Progenitor cell of endocrine pancreas (in vitro differentiated cells): Measurements from ENCODE around the gene TIGD6. TPM values are rescaled to one million over a fixed set of nuclear protein-coding genes. Genes with fewer than 3 reads are reported as not detected.
A peak's percentile ranks its signal among the peaks of the same experiment; 100 is the strongest.

Experiments
- DNase-seq: peaks from one replicate; pipeline ENCODE4 v3.0.0; 2021; ENCODE audit warnings: low spot score; ENCODE audit not compliant: unreplicated experiment
- H3K27ac Mint-ChIP-seq: 2 replicates; pipeline ENCODE4 v1.8.0; 2021; ENCODE audit warnings: mild to moderate bottlenecking, moderate library complexity, mixed read lengths
- H3K27me3 Mint-ChIP-seq: 2 replicates; pipeline ENCODE4 v1.8.0; 2021; ENCODE audit warnings: mixed read lengths
- H3K36me3 Mint-ChIP-seq: 2 replicates; pipeline ENCODE4 v1.8.0; 2022; ENCODE audit warnings: mixed read lengths; ENCODE audit not compliant: insufficient read depth
- H3K4me1 Mint-ChIP-seq: 2 replicates; pipeline ENCODE4 v1.8.0; 2021; ENCODE audit warnings: low read depth, mixed read lengths
- H3K4me3 Mint-ChIP-seq: 2 replicates; pipeline ENCODE4 v1.8.0; 2021; ENCODE audit warnings: low read depth, mild to moderate bottlenecking, moderate library complexity, mixed read lengths
- H3K9me3 Mint-ChIP-seq: 2 replicates; pipeline ENCODE4 v1.8.0; 2021; ENCODE audit warnings: low read depth, mixed read lengths
- total RNA-seq: library from RNA; stranded (reverse); gene quantifications from 2 replicates; pipeline ENCODE4 v1.2.1, GENCODE V29; 2021
- TF ChIP-seq, protein P1 (sequence below): fragments of 200-600 bp; sonication (generic); IDR thresholded peaks from one replicate; pipeline ENCODE4 v1.5.0; 2021; ENCODE audit warnings: antibody characterized with exemption, mild to moderate bottlenecking; ENCODE audit not compliant: unreplicated experiment

The TIGD6 gene
- total RNA-seq, 1 donor from 2014 or later, result 4.2 TPM

DNA sequence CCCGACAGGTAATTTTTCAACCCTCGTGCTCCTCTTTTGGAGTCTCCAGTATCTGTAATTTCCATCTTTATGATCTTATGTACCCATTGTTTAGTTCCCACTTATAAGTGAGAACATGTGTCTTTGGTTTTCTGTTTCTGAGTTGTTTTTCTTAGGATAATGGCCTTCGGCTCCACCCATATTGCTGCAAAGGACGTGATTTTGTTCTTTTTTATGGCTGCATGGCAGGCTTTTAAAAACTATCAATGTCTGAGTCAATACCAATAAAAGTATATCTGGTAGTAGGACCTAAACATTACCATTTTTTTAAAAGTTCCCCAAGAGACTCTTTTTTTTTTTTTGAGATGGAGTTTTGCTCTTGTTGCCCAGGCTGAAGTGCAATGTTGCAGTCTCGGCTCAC, 43.8 kb downstream of the TIGD6 start:
- H3K9me3 Mint-ChIP-seq, result no peaks in the 10 kb centered on the region
- no peak overlapping the region for H3K4me3 Mint-ChIP-seq
- no peaks in the 10 kb centered on the region for H3K36me3 Mint-ChIP-seq
- TF ChIP-seq, protein P1, sequence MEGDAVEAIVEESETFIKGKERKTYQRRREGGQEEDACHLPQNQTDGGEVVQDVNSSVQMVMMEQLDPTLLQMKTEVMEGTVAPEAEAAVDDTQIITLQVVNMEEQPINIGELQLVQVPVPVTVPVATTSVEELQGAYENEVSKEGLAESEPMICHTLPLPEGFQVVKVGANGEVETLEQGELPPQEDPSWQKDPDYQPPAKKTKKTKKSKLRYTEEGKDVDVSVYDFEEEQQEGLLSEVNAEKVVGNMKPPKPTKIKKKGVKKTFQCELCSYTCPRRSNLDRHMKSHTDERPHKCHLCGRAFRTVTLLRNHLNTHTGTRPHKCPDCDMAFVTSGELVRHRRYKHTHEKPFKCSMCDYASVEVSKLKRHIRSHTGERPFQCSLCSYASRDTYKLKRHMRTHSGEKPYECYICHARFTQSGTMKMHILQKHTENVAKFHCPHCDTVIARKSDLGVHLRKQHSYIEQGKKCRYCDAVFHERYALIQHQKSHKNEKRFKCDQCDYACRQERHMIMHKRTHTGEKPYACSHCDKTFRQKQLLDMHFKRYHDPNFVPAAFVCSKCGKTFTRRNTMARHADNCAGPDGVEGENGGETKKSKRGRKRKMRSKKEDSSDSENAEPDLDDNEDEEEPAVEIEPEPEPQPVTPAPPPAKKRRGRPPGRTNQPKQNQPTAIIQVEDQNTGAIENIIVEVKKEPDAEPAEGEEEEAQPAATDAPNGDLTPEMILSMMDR, result no peak
- H3K27me3 Mint-ChIP-seq, result no peaks in the 10 kb centered on the region
- DNase-seq, result no peak
- H3K4me1 Mint-ChIP-seq, result peaks cover 10% of the 10 kb centered on the region
- no peak overlapping the region for H3K27ac Mint-ChIP-seq

- H3K4me3 Mint-ChIP-seq, result no peak overlapping the region
- DNase-seq, result no peak
- peaks cover 8% of the 10 kb centered on the region for H3K4me1 Mint-ChIP-seq
- H3K9me3 Mint-ChIP-seq, result no peaks in the 10 kb centered on the region
- H3K27me3 Mint-ChIP-seq, result no peaks in the 10 kb centered on the region
- H3K36me3 Mint-ChIP-seq, result no peaks in the 10 kb centered on the region
- TF ChIP-seq, protein P1, result no peak
- no peak overlapping the region for H3K27ac Mint-ChIP-seq
Observed at GRCh38 chr5:149954798-149955197, 45.7 kb downstream of the TIGD6 start.

DNA sequence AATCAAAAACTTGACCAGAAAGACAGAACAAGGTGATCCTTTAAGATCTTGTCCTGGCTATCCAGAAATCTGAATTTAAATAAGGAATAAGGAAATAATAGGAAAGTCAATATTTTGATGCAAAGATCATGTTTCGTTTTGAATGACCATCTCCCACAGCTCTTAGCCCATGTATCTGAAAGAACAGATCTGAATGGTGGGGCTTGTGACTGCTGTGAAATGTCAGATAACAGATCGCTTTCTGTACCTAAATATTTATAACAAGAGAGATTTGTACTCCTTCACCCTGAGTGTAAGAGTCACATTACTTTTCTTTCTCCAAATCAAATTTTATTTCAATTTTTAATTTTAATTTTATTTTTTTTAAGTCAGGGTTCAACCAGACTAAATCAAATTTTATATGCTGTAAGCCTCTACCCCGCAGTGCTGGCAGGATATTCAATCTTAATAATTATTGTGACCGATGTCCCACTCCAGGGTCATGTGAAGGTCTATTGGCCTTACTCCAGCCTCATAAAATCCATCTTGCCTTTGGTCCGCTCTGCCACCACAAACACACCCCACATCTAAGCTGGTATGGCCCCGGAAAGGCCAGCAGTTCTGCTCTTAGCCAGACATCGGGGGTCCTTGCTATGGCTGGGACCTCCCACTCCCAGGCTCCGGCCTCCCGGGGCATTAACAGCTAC, 46.9 kb downstream of the TIGD6 start:
- Mint-ChIP-seq H3K27me3 (no peaks in the 10 kb centered on the region), H3K27ac (no peak overlapping the region), H3K4me1 (peaks cover 3% of the 10 kb centered on the region), H3K4me3 (no peak overlapping the region), H3K36me3 (no peaks in the 10 kb centered on the region), H3K9me3 (no peaks in the 10 kb centered on the region)
- DNase-seq, result no peak
- TF ChIP-seq, protein P1, result no peak

DNA sequence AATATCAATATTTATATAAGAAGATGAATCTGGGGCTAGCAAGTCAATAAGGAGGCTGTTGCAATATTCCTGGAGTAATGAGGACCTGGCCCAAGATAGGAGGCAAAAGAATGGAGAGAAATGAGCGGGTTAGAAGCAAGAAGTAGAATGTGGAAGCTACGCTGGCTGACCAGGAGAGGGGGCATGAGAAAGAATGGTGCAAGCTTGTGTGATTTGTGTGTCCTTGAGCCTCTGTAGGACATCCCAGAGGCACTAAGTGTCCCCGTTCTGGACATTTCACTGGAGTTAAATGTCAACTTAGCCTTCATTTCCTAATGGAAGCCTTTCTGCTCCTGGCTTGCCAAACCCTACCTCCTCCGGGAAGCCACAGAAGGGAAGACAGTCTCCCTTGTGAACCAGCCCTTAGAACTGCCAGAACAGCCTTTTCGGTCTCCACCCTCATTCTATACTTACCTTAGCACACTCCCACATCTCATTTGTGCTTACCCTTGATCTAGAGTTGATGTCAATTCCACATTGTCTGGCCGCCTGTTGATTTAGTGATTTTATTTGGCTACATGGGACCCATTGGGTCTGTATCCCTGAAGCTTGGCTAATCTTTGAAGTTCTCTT, 49.2 kb downstream of the TIGD6 start:
- TF ChIP-seq, protein P1, result peak; percentile 16
- Mint-ChIP-seq H3K36me3 (no peaks in the 10 kb centered on the region), H3K4me3 (no peak overlapping the region), H3K4me1 (peaks cover 3% of the 10 kb centered on the region), H3K9me3 (no peaks in the 10 kb centered on the region), H3K27ac (no peak overlapping the region), H3K27me3 (no peaks in the 10 kb centered on the region)
- no peak for DNase-seq

DNA sequence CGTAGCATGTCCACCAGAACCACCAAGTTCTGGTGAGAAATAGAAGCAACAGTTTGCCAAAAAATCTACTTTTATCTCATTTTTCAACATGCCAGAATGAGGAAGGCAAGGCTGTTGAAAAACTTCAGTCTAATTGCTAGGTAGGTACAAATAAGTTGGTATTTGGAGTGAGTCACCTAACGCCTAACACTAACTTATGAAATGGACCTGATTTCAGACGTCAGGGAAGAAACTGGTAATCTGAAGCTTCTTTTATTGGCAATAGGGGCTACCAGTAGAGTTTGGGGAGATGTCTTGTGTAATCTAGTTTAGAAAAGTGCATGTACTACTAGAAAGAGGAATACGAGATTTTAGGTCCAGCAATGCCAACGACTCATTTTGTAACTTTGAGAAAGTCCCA, 51.5 kb downstream of the TIGD6 start:
- no peak for DNase-seq
- Mint-ChIP-seq H3K9me3 (no peaks in the 10 kb centered on the region), H3K36me3 (no peaks in the 10 kb centered on the region), H3K27me3 (no peaks in the 10 kb centered on the region), H3K27ac (no peak overlapping the region), H3K4me1 (peaks cover 3% of the 10 kb centered on the region), H3K4me3 (no peak overlapping the region)
- TF ChIP-seq, protein P1, result no peak
